IMR-90 (cell line): ENCODE data around the gene PGF. TPM values are rescaled to one million over a fixed set of nuclear protein-coding genes. Genes with fewer than 3 reads are reported as not detected.

Experiments used
- MAFK ChIP-seq: IDR thresholded peaks from 2 replicates; pipeline ENCODE4 v1.6.1; 2012; ENCODE audit warnings: low read depth, low read length, improper control_type of control experiment
- RAD21 ChIP-seq: IDR thresholded peaks from 2 replicates; pipeline ENCODE4 v1.6.1; 2012; ENCODE audit warnings: low read length, improper control_type of control experiment
- USF2 ChIP-seq: fragments of 150-350 bp; IDR thresholded peaks from 2 replicates; pipeline ENCODE4 v1.6.1; 2017; ENCODE audit warnings: mild to moderate bottlenecking, antibody characterized with exemption, low read length, low read depth
- polyA plus RNA-seq, 3 experiments: library from polyadenylated mRNA; depleted of rRNA; stranded (reverse); fragments of >200 nt; gene quantifications; 2 replicates each; pipeline ENCODE4 v1.2.3, GENCODE V29; 2012; ENCODE audit warnings: low replicate concordance in 1 of 3
- total RNA-seq: library from RNA; depleted of rRNA; stranded (reverse); fragments of >200 nt; gene quantifications from 2 replicates; pipeline ENCODE4 v1.2.3, GENCODE V29; 2012

Gene PGF
- total and polyA plus RNA-seq, 2 of the 4 experiments (the other 2 are of a cell fraction): 0.36 to 0.39 TPM

- TF ChIP-seq USF2: 0 out of 2 replicates have a peak, but pooled peaks have one; percentile 44
- no peak for TF ChIP-seq RAD21
- no peak for TF ChIP-seq MAFK
These were observed 47.2 kb upstream of the PGF start, which contains the start of gene EIF2B2 (continued) for GRCh38 chr14:75002392-75003249.
